Lung (tissue), 12 donors: Measurements from ENCODE around the gene MCRIP2. TPM values are rescaled to one million over a fixed set of nuclear protein-coding genes. Genes with fewer than 3 reads are reported as not detected.

Experiments
- ATAC-seq: fragments of 200-7000 bp; cut with Tn5 transposase; one replicate; pipeline ENCODE4 v1.9.1; 2020; ENCODE audit warnings: moderate number of reproducible peaks; ENCODE audit not compliant: insufficient read depth, low FRiP score
- DNase-seq, 3 donors: peaks; one replicate each; pipeline ENCODE4 v3.0.0-alpha.2; 2013 to 2017
- H3K27ac ChIP-seq, 2 donors: one replicate each; pipeline ENCODE4 v1.5.1; 2013; ENCODE audit warnings: mild to moderate bottlenecking in 2 of 2, moderate library complexity in 2 of 2, control low read depth in 1 of 2, inconsistent platforms in 1 of 2, low read depth in 1 of 2, low read length in 1 of 2
- H3K27me3 ChIP-seq, 3 donors: one replicate each; pipeline ENCODE4 v1.5.1; 2013; ENCODE audit warnings: low read length in 2 of 3; ENCODE audit not compliant: control insufficient read depth in 3 of 3, insufficient read depth in 3 of 3
- H3K36me3 ChIP-seq, 4 donors: one replicate each; pipeline ENCODE4 v1.5.1; 2013; ENCODE audit warnings: low read length in 4 of 4, mild to moderate bottlenecking in 1 of 4, moderate library complexity in 1 of 4; ENCODE audit not compliant: control insufficient read depth in 4 of 4, insufficient read depth in 4 of 4
- H3K4me1 ChIP-seq, 5 donors: one replicate each; pipeline ENCODE4 v1.5.1; 2013; ENCODE audit warnings: low read length in 5 of 5, mild to moderate bottlenecking in 2 of 5, moderate library complexity in 1 of 5; ENCODE audit not compliant: control insufficient read depth in 5 of 5, insufficient read depth in 5 of 5
- H3K4me3 ChIP-seq: one replicate; pipeline ENCODE4 v1.5.1; 2013; ENCODE audit warnings: mild to moderate bottlenecking, control low read depth, moderate library complexity
- H3K9ac ChIP-seq, 2 donors: one replicate each; pipeline ENCODE4 v1.5.1; 2013; ENCODE audit warnings: low read length in 2 of 2, control low read depth in 1 of 2; ENCODE audit not compliant: insufficient read depth in 1 of 2
- H3K9me3 ChIP-seq, 4 donors: one replicate each; pipeline ENCODE4 v1.5.1; 2013; ENCODE audit warnings: low read length in 3 of 4, mild to moderate bottlenecking in 1 of 4, moderate library complexity in 1 of 4; ENCODE audit not compliant: control insufficient read depth in 4 of 4, insufficient read depth in 3 of 4
- CTCF ChIP-seq: IDR thresholded peaks from 2 replicates; pipeline ENCODE4 v1.5.1; 2012; ENCODE audit warnings: mild to moderate bottlenecking; ENCODE audit errors: control extremely low read depth, extremely low read depth
- WGBS, 2 donors: extraction: QIAGEN DNeasy Blood & Tissue Kit; methylation state at CpG; one replicate each; pipeline ENCODE4 v1.1.7; 2013; 5-methylcytosine and 5-hydroxymethylcytosine counted together
- polyA plus RNA-seq, 2 donors: library from polyadenylated mRNA; stranded (reverse); fragments of 200-250 nt; gene quantifications; one replicate each; pipeline ENCODE4 v1.2.1, GENCODE V29; 2013
- total RNA-seq, 2 donors: library from RNA; depleted of rRNA in 1 of 2; stranded (reverse); fragments of >200 nt in 1 of 2; gene quantifications; one replicate each; pipeline ENCODE4 v1.2.1, GENCODE V29; 2014 to 2021
- donor health status: control.
- donor health status: control.
- donor health status: Bipolar disorder and iron deficiency.
- donor health status: healthy.
- donor health status: DM: yes; HTN: yes; CAD: no.

The MCRIP2 gene
- total and polyA plus RNA-seq, 4 donors, result 9.1 to 109 (median 53.3) TPM

GRCh38 chr16:627454-628239 is 14.0 kb upstream of the MCRIP2 start:
- Histone ChIP-seq H3K4me1 (peaks cover 0 to 20% (median 13%) of the 10 kb centered on the region in 5 donors), H3K9me3 (no peaks in the 10 kb centered on the region), H3K27ac (peak overlapping the region in 1 of 2 donors; percentile 61), H3K27me3 (no peaks in the 10 kb centered on the region), H3K9ac (no peak overlapping the region), H3K4me3 (no peak overlapping the region), H3K36me3 (peaks cover 0 to 37% (median 5%) of the 10 kb centered on the region in 4 donors)
- 78 to 84% methylated on average over 48 to 50 of the region's 50 CpGs for WGBS, 2 donors
- ATAC-seq, result peak; percentile 70
- peak in 1 of 3 donors; percentile 25 for DNase-seq
- no peak for TF ChIP-seq CTCF

- 95% methylated on average over 28 to 33 of the region's 33 CpGs for WGBS, 2 donors
- DNase-seq (no peak), ATAC-seq (no peak)
- no peak for TF ChIP-seq CTCF
- no peaks in the 10 kb centered on the region for H3K9me3 ChIP-seq
- no peak overlapping the region for H3K9ac ChIP-seq
- H3K27ac ChIP-seq, result peak overlapping the region in 1 of 2 donors; percentile 32
- H3K4me1 ChIP-seq, result peaks cover 0 to 20% (median 13%) of the 10 kb centered on the region in 5 donors
- no peak overlapping the region for H3K4me3 ChIP-seq
- peaks cover 0 to 45% (median 5%) of the 10 kb centered on the region in 4 donors for H3K36me3 ChIP-seq
- H3K27me3 ChIP-seq, result no peaks in the 10 kb centered on the region
Observed at GRCh38 chr16:628321-629061, 13.1 kb upstream of the MCRIP2 start.

- TF ChIP-seq CTCF, result no peak
- Histone ChIP-seq H3K27me3 (no peaks in the 10 kb centered on the region), H3K27ac (peak overlapping the region in 1 of 2 donors; percentile 75), H3K9me3 (no peaks in the 10 kb centered on the region), H3K4me3 (no peak overlapping the region), H3K36me3 (peaks cover 0 to 51% (median 5%) of the 10 kb centered on the region in 4 donors), H3K4me1 (peaks cover 0 to 20% (median 13%) of the 10 kb centered on the region in 5 donors), H3K9ac (no peak overlapping the region)
- 78 to 82% methylated on average over 28 to 29 of the region's 29 CpGs for WGBS, 2 donors
- DNase-seq (no peak), ATAC-seq (no peak)
Observed at GRCh38 chr16:629185-629832, 12.3 kb upstream of the MCRIP2 start.
